H9 (cell line): ENCODE data around the gene THEMIS. TPM values are rescaled to one million over a fixed set of nuclear protein-coding genes. Genes with fewer than 3 reads are reported as not detected.

Source experiments
- DNase-seq: peaks from one replicate; pipeline ENCODE4 v3.0.0-alpha.2; 2017
- H2AFZ ChIP-seq: one replicate; pipeline ENCODE4 v1.6.1; 2013; ENCODE audit warnings: mild to moderate bottlenecking, low read length, control low read depth, moderate library complexity
- H2AK5ac ChIP-seq: 2 replicates; pipeline ENCODE4 v1.6.1; 2013; ENCODE audit warnings: low read length, control low read depth, mixed read lengths; ENCODE audit not compliant: insufficient read length
- H2BK120ac ChIP-seq: one replicate; pipeline ENCODE4 v1.6.1; 2013; ENCODE audit warnings: low read depth, mild to moderate bottlenecking, low read length, control low read depth, inconsistent platforms; ENCODE audit not compliant: poor library complexity, severe bottlenecking
- H2BK12ac ChIP-seq: 2 replicates; pipeline ENCODE4 v1.6.1; 2013; ENCODE audit warnings: low read length, control low read depth, mixed read lengths, low read depth; ENCODE audit not compliant: insufficient read length
- H2BK15ac ChIP-seq: 2 replicates; pipeline ENCODE4 v1.6.1; 2013; ENCODE audit warnings: low read depth, low read length, control low read depth
- H2BK20ac ChIP-seq: one replicate; pipeline ENCODE4 v1.6.1; 2013; ENCODE audit warnings: low read depth, mild to moderate bottlenecking, low read length, control low read depth, inconsistent platforms; ENCODE audit not compliant: poor library complexity, severe bottlenecking
- H2BK5ac ChIP-seq: 2 replicates; pipeline ENCODE4 v1.6.1; 2013; ENCODE audit warnings: low read length, control low read depth, mixed read lengths; ENCODE audit not compliant: insufficient read length
- H3K14ac ChIP-seq: 2 replicates; pipeline ENCODE4 v1.6.1; 2013; ENCODE audit warnings: low read length, control low read depth; ENCODE audit not compliant: insufficient read depth
- H3K18ac ChIP-seq: 2 replicates; pipeline ENCODE4 v1.6.1; 2013; ENCODE audit warnings: low read depth, mild to moderate bottlenecking, mixed read lengths, low read length, control low read depth; ENCODE audit not compliant: insufficient read length
- H3K23ac ChIP-seq: 2 replicates; pipeline ENCODE4 v1.6.1; 2013; ENCODE audit warnings: low read length, control low read depth, mixed read lengths, low read depth; ENCODE audit not compliant: insufficient read length
- H3K23me2 ChIP-seq: 2 replicates; pipeline ENCODE4 v1.6.1; 2013; ENCODE audit warnings: low read depth, mild to moderate bottlenecking, mixed read lengths, low read length, control low read depth; ENCODE audit not compliant: insufficient read length, poor library complexity, severe bottlenecking
- H3K27ac ChIP-seq: 2 replicates; pipeline ENCODE4 v1.5.1; 2013; ENCODE audit warnings: low read length, control low read depth, mixed read lengths, low read depth; ENCODE audit not compliant: insufficient read length
- H3K27me3 ChIP-seq: 2 replicates; pipeline ENCODE4 v1.6.1; 2013; ENCODE audit warnings: low read length, control low read depth, inconsistent platforms; ENCODE audit not compliant: insufficient read depth
- H3K4ac ChIP-seq: 2 replicates; pipeline ENCODE4 v1.6.1; 2013; ENCODE audit warnings: low read depth, mild to moderate bottlenecking, control low read depth, inconsistent platforms, low read length, moderate library complexity
- H3K4me1 ChIP-seq: 2 replicates; pipeline ENCODE4 v1.6.1; 2013; ENCODE audit warnings: low read length, control low read depth, inconsistent platforms; ENCODE audit not compliant: insufficient read depth
- H3K4me2 ChIP-seq: 2 replicates; pipeline ENCODE4 v1.6.1; 2013; ENCODE audit warnings: low read length, control low read depth, mixed read lengths; ENCODE audit not compliant: insufficient read length, insufficient read depth
- H3K56ac ChIP-seq: 2 replicates; pipeline ENCODE4 v1.6.1; 2013; ENCODE audit warnings: low read depth, mild to moderate bottlenecking, mixed read lengths, low read length, control low read depth; ENCODE audit not compliant: insufficient read length
- H3K79me1 ChIP-seq: 2 replicates; pipeline ENCODE4 v1.6.1; 2013; ENCODE audit warnings: low read depth, mild to moderate bottlenecking, moderate library complexity, low read length, control low read depth, inconsistent platforms; ENCODE audit not compliant: insufficient read depth, poor library complexity, severe bottlenecking
- H3K79me2 ChIP-seq: 2 replicates; pipeline ENCODE4 v1.6.1; 2013; ENCODE audit warnings: low read length, control low read depth, inconsistent platforms; ENCODE audit not compliant: insufficient read depth
- H3K9ac ChIP-seq: 2 replicates; pipeline ENCODE4 v1.6.1; 2013; ENCODE audit warnings: low read length, control low read depth, mixed read lengths; ENCODE audit not compliant: insufficient read length; ENCODE audit errors: extremely low read depth
- H3K9me3 ChIP-seq: one replicate; pipeline ENCODE4 v1.6.1; 2013; ENCODE audit warnings: low read depth, low read length, inconsistent platforms; ENCODE audit not compliant: control insufficient read depth
- H3T11ph ChIP-seq: one replicate; pipeline ENCODE4 v1.6.1; 2013; ENCODE audit warnings: mild to moderate bottlenecking, low read length, control low read depth, inconsistent platforms
- H4K20me1 ChIP-seq: one replicate; pipeline ENCODE4 v1.6.1; 2013; ENCODE audit not compliant: control insufficient read depth, insufficient read length, insufficient read depth
- H4K5ac ChIP-seq: 2 replicates; pipeline ENCODE4 v1.6.1; 2013; ENCODE audit warnings: low read depth, mild to moderate bottlenecking, mixed read lengths, low read length, control low read depth; ENCODE audit not compliant: insufficient read length
- H4K8ac ChIP-seq: replicated peaks from 2 replicates; pipeline ENCODE4 v1.6.1; 2013; ENCODE audit warnings: low read length, control low read depth, mixed read lengths, low read depth; ENCODE audit not compliant: insufficient read length
- H4K91ac ChIP-seq: 2 replicates; pipeline ENCODE4 v1.6.1; 2013; ENCODE audit warnings: low read depth, mild to moderate bottlenecking, moderate library complexity, mixed read lengths, low read length, control low read depth; ENCODE audit not compliant: insufficient read length
- H3K27ac Mint-ChIP-seq, 3 experiments: 2 replicates in 2 of 3; 3 replicates in 1 of 3; pipeline ENCODE4 v1.8.0; 2020 to 2021; ENCODE audit warnings: mixed read lengths in 3 of 3, mild to moderate bottlenecking in 1 of 3, moderate library complexity in 1 of 3
- H3K27me3 Mint-ChIP-seq: 2 replicates; pipeline ENCODE4 v1.8.0; 2021; ENCODE audit warnings: low read depth, mild to moderate bottlenecking, moderate library complexity, mixed read lengths
- H3K36me3 Mint-ChIP-seq, 3 experiments: 2 replicates in 2 of 3; 3 replicates in 1 of 3; pipeline ENCODE4 v1.8.0; 2020 to 2021; ENCODE audit warnings: low read depth in 3 of 3, mixed read lengths in 3 of 3; ENCODE audit not compliant: insufficient read depth in 1 of 3
- H3K4me1 Mint-ChIP-seq, 2 experiments: 2 replicates each; pipeline ENCODE4 v1.8.0; 2020; ENCODE audit warnings: mixed read lengths in 2 of 2
- H3K4me3 Mint-ChIP-seq, 2 experiments: 2 replicates in 1 of 2; 3 replicates in 1 of 2; pipeline ENCODE4 v1.8.0; 2020 to 2021; ENCODE audit warnings: mild to moderate bottlenecking in 2 of 2, mixed read lengths in 2 of 2, moderate library complexity in 1 of 2
- H3K9me3 Mint-ChIP-seq, 2 experiments: 2 replicates in 1 of 2; 3 replicates in 1 of 2; pipeline ENCODE4 v1.8.0; 2020; ENCODE audit warnings: mild to moderate bottlenecking in 2 of 2, mixed read lengths in 2 of 2, moderate library complexity in 1 of 2
- WGBS: extraction: QIAGEN DNeasy Blood & Tissue Kit; methylation state at CpG from one replicate; pipeline ENCODE4 v1.1.7; 2013; ENCODE audit warnings: missing lambda C conversion rate, low lambda C conversion rate, mixed read lengths; ENCODE audit not compliant: insufficient read length; ENCODE audit errors: extremely low coverage; 5-methylcytosine and 5-hydroxymethylcytosine counted together
- total RNA-seq: library from RNA; stranded (reverse); gene quantifications from 2 replicates; pipeline ENCODE4 v1.2.1, GENCODE V29; 2021
- TF ChIP-seq, protein P1 (sequence below): fragments of 200-600 bp; sonication (generic); conservative IDR thresholded peaks from 3 replicates; pipeline ENCODE4 v1.8.0; 2021; ENCODE audit warnings: antibody characterized with exemption, mild to moderate bottlenecking

THEMIS gene
- total RNA-seq, 1 experiment from 2014 or later: not detected

DNA sequence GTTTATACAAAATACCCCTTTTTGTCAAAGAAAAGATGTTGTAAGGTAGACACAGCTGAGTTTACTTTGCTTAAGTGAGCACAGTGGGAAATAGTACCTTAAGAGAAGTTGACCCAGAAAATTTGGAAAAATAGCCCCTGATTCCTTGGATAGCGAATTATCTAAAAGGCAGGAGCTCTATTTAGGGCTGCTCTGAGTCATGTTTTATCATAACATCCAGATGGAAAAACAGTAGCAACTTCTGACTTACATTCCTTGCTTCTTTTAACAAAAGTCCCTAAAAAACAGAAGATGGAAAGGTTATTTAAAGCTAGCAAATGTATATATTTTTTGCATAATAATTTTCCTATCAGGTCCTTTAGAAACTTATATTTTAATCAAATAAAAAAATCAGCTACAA is 59.0 kb downstream of the THEMIS start:
- no peak overlapping the region for H4K5ac ChIP-seq
- H2AFZ ChIP-seq: no peak overlapping the region
- H3K9me3 ChIP-seq: no peaks in the 10 kb centered on the region
- H2BK12ac ChIP-seq: no peak overlapping the region
- H3T11ph ChIP-seq: no peak overlapping the region
- no peaks in the 10 kb centered on the region for H3K79me1 ChIP-seq
- TF ChIP-seq, protein P1, sequence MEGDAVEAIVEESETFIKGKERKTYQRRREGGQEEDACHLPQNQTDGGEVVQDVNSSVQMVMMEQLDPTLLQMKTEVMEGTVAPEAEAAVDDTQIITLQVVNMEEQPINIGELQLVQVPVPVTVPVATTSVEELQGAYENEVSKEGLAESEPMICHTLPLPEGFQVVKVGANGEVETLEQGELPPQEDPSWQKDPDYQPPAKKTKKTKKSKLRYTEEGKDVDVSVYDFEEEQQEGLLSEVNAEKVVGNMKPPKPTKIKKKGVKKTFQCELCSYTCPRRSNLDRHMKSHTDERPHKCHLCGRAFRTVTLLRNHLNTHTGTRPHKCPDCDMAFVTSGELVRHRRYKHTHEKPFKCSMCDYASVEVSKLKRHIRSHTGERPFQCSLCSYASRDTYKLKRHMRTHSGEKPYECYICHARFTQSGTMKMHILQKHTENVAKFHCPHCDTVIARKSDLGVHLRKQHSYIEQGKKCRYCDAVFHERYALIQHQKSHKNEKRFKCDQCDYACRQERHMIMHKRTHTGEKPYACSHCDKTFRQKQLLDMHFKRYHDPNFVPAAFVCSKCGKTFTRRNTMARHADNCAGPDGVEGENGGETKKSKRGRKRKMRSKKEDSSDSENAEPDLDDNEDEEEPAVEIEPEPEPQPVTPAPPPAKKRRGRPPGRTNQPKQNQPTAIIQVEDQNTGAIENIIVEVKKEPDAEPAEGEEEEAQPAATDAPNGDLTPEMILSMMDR: no peak
- Mint-ChIP-seq H3K4me1 (no peaks in the 10 kb centered on the region), H3K9me3 (no peaks in the 10 kb centered on the region), H3K27ac (no peak overlapping the region), H3K27me3 (no peaks in the 10 kb centered on the region), H3K36me3 (no peaks in the 10 kb centered on the region), H3K4me3 (no peak overlapping the region)
- H3K79me2 ChIP-seq: no peaks in the 10 kb centered on the region
- H3K27me3 ChIP-seq: no peaks in the 10 kb centered on the region
- H2BK120ac ChIP-seq: no peak overlapping the region
- no peak overlapping the region for H2BK5ac ChIP-seq
- no peaks in the 10 kb centered on the region for H3K23me2 ChIP-seq
- H4K20me1 ChIP-seq: no peaks in the 10 kb centered on the region
- no CpG with 5 or more reads among the region's 1 CpG for WGBS
- no peak overlapping the region for H3K4ac ChIP-seq
- no peak overlapping the region for H4K91ac ChIP-seq
- no peak overlapping the region for H3K27ac ChIP-seq
- no peak overlapping the region for H4K8ac ChIP-seq
- H3K4me2 ChIP-seq: no peak overlapping the region
- no peak for DNase-seq
- H2BK15ac ChIP-seq: no peak overlapping the region
- no peak overlapping the region for H3K23ac ChIP-seq
- H2BK20ac ChIP-seq: no peak overlapping the region
- no peak overlapping the region for H3K56ac ChIP-seq
- H3K4me1 ChIP-seq: no peaks in the 10 kb centered on the region
- H3K9ac ChIP-seq: no peak overlapping the region
- H3K18ac ChIP-seq: no peak overlapping the region
- H3K14ac ChIP-seq: no peak overlapping the region
- H2AK5ac ChIP-seq: no peak overlapping the region
